AG09309 (cell line): ENCODE measurements around the gene GASK1A.
A peak's percentile ranks its signal among the peaks of the same experiment; 100 is the strongest.

Experiments used
- DNase-seq: peaks from one replicate; pipeline ENCODE4 v3.0.0-alpha.2; 2010; ENCODE audit warnings: low read depth
- H3K4me3 ChIP-seq: 2 replicates; pipeline ENCODE4 v1.5.1; 2011; ENCODE audit warnings: mild to moderate bottlenecking, low read depth, low read length, moderate library complexity; ENCODE audit not compliant: control insufficient read depth
- TF ChIP-seq, protein P1 (sequence below): IDR thresholded peaks from 2 replicates; pipeline ENCODE4 v1.5.1; 2011; ENCODE audit warnings: mild to moderate bottlenecking, low read depth, low read length, inconsistent platforms; ENCODE audit not compliant: insufficient read depth, control insufficient read depth; ENCODE audit errors: missing control alignments

The GASK1A gene

GRCh38 chr3:43086460-43087165 is 107.5 kb downstream of the GASK1A start:
- DNase-seq: no peak
- H3K4me3 ChIP-seq: no peak overlapping the region
- TF ChIP-seq, protein P1, sequence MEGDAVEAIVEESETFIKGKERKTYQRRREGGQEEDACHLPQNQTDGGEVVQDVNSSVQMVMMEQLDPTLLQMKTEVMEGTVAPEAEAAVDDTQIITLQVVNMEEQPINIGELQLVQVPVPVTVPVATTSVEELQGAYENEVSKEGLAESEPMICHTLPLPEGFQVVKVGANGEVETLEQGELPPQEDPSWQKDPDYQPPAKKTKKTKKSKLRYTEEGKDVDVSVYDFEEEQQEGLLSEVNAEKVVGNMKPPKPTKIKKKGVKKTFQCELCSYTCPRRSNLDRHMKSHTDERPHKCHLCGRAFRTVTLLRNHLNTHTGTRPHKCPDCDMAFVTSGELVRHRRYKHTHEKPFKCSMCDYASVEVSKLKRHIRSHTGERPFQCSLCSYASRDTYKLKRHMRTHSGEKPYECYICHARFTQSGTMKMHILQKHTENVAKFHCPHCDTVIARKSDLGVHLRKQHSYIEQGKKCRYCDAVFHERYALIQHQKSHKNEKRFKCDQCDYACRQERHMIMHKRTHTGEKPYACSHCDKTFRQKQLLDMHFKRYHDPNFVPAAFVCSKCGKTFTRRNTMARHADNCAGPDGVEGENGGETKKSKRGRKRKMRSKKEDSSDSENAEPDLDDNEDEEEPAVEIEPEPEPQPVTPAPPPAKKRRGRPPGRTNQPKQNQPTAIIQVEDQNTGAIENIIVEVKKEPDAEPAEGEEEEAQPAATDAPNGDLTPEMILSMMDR: no peak

GRCh38 chr3:43087249-43087776 is 108.2 kb downstream of the GASK1A start:
- TF ChIP-seq, protein P1: peak; percentile 3
- no peak for DNase-seq
- no peak overlapping the region for H3K4me3 ChIP-seq

DNA sequence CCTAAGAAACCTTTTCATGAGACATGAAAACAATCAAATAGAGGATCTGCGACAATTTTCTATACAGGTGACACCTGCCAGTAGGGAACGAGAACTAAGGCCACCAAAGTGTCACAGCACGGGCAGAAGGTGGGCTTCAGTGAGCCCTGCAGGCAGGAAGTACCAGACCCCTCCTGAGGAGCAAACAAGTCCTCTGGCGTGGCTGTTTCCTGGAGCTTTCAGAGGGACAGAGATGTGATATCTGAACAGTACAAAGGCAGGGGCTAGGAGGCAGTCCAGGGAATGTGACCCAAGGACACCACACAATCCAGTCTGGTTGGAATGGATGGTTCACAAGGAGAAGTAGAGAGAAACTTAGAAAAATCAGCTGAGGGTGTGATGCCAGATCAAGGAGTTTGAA is 110.0 kb downstream of the GASK1A start:
- DNase-seq: no peak
- TF ChIP-seq, protein P1: no peak
- no peak overlapping the region for H3K4me3 ChIP-seq

- no peak overlapping the region for H3K4me3 ChIP-seq
- TF ChIP-seq, protein P1: no peak
- DNase-seq: no peak
Observed at GRCh38 chr3:43090238-43090637, 111.1 kb downstream of the GASK1A start.

DNA sequence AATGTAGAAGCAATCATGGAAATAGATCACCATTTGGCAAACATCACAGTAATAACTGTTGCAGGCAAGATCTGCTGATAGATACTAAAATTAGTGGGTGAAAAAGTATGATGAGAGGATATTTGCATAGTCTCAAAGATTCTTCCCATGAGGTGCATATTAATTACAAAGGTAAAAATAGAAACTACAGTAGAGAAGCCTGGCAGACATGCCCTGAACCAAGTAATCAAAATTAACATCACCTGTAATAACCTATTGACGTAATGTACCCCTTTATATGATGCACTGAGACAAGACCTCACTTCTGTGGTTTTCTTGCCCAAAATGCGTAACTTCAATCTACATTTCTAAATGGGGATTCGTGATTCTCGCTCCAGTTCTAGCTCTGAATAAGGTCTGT is 112.4 kb downstream of the GASK1A start:
- DNase-seq: no peak
- TF ChIP-seq, protein P1: no peak
- no peak overlapping the region for H3K4me3 ChIP-seq

GRCh38 chr3:43093006-43093405 is 113.9 kb downstream of the GASK1A start:
- DNase-seq: no peak
- H3K4me3 ChIP-seq: no peak overlapping the region
- TF ChIP-seq, protein P1: no peak

- H3K4me3 ChIP-seq: no peak overlapping the region
- DNase-seq: no peak
- TF ChIP-seq, protein P1: no peak
Observed at GRCh38 chr3:43093974-43094373, 114.9 kb downstream of the GASK1A start.
